Measurements from ENCODE around the gene ITK.

ITK gene

DNA sequence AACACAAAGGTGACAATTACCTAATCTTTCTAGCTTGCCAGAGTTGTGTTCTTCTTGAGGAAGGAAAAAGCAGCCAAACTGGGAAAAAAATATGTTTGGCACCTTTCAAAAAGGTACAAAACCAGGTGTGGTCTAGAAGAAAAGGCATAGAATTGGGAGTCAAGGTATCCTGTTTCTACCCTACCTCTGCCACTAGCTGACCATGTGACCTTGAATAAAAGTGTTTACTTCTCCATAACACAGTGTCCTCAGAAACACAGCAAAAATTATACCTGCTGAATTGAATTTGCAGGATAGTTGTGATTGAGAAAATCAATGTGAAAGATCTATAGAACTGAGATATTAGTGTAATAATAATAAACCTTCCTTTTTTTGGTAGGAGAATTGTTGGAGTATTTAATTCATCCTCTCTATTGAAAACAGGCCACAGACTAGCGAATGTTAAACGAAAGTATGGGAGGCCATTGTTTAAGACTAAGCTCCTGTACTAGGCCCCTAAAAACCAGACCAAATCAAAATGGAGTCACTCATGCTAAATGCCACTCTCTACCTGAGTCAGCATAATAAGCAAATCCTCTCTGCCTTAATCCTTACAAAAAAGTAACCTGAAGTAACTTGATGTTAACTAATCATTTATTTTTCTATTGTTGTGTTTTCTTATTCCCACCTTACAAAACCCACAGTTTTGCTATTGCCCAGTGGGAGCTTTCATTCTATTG, 97.8 kb downstream of the ITK start:
- in situ Hi-C loops (cut with HindIII; ENCODE audit: low sequenced_read_pairs): no loop called here

DNA sequence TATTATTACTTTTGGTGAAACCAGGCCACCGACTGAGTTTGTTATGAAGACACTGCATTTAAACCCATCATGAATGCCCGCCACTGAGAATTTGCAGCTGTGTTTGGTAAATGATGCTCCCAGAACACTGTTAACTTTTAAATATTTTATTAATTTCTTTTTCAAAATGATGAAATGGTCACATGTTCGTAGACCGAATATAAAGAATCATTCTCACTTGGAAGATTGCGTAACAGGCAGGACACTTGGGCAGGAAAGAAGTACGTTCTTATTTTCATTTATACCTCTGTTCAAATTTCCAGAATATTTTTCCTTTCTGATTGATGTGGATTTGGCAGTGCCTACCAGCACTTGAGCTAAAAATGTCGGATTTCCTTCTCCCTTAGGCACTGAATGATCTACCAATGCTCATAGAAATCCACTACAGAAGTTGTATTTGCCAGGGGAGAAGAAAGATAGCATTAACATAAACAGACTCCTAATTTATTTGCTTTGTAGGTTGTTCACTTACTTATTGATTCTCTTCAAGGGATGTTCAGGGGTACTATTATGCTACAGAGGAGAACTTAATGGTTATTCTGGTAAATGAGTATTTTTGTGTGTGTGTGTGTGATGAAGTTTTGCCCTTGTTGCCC, 99.1 kb downstream of the ITK start:
- in situ Hi-C loops (cut with HindIII; ENCODE audit: low sequenced_read_pairs): no loop called here

- in situ Hi-C loops (cut with HindIII; ENCODE audit: low sequenced_read_pairs): no loop called here
Measured at GRCh38 chr5:157280927-157281326, 100.3 kb downstream of the ITK start.

DNA sequence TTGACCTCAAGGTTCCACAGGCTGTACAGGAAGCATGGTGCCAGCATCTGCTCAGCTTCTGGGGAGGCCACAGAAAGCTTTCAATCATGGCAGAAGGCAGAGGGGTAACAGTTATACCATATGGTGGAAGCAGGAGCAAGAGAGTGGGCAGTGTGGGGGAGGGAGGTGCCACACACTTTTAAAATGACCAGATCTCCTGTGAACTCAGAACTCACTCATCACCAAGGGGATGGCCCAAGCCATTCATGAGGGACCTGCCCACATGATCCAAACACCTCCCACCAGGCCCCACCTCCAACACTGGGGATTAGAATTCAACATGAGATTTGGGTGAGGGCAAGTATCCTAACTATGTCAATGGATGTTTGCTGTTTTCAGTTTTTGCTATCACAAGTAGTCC, 101.5 kb downstream of the ITK start:
- in situ Hi-C loops (cut with HindIII; ENCODE audit: low sequenced_read_pairs): no loop called here

DNA sequence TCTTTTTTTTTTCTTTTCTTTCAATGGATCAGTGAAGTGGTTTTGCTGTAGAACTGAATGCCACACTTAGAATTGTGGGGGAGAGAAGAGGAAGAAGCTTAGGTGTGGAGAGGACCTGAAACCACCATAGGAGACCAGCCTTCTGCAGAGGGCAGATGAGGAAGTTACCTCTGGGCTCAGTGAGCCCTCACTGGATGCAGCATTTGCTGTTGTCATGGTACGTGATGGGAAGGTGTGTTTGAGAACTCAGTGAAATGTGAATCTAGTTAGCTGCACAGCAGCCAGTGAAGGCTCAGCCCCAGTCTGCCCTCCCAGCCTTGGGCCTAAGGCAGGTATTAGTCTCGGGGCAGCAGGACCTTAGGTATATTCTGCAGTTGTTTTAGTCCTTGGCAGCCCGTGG, 102.8 kb downstream of the ITK start:
- in situ Hi-C loops (cut with HindIII; ENCODE audit: low sequenced_read_pairs): no loop called here

DNA sequence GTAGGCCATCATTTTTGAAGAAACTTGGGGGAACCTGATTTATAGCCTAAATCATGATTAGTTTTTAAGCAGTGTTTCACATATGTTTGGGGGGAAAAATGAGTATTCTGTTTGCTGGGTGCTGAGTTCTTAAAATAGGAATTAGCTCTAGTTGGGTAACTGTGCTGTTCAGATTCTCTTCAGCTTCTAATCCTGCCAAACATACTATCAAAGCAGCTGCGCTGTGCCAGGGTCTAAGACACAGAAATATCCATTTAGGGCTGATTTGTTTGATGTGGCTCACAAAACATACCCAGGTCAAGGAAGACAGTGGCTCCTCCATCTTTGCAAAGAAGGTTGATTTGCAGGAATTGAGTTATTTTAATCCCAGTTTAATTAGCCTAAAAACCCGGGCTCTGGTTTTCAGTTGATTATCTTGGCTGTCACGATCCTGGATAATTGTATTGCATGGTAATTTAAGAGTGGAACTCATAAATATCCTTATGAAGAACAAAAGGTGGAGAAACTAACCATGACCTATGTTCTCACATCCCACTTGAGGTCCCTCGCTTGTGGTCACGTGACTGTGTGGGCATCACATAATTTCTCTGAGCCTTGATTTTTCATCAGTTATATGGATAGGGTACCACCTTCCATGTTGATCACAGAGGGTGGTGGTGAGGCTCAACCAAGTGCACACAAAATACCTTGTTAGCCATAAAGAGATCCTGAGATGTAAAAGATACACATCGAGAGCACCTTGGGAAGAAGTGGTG, 104.0 kb downstream of the ITK start:
- in situ Hi-C loops (cut with HindIII; ENCODE audit: low sequenced_read_pairs): no loop called here

DNA sequence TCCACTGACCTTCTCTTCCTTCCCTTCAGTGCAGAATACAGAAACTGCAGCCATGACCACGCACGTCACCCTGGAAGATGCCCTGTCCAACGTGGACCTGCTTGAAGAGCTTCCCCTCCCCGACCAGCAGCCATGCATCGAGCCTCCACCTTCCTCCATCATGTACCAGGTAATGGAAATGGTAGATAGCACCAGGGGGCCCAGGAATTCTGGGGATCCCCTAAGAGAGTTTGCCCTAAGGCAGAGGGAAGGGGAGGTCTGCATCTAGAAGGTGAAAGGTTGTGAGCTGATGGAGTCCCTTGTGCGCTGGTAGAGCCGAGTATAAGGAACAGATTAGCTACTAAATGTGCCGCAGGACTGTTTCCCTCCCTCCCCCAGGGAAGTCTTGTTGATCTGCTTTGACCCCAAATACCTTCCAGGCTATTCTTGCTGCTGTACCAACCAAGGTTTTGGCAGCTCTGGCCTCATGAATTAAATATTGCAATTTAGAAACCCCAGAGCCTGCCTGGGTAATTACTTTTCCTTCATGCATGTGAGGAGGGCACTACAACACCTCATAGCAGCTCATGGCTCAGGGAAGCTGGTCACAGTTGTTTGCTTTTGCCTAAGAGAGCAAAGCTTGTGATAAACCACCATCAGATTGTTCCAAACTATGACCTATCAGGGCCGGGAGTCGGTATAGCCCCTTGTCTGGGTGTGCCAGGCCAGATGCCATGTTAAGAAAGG, 104.8 kb downstream of the ITK start:
- in situ Hi-C loops (cut with HindIII; ENCODE audit: low sequenced_read_pairs): no loop called here

DNA sequence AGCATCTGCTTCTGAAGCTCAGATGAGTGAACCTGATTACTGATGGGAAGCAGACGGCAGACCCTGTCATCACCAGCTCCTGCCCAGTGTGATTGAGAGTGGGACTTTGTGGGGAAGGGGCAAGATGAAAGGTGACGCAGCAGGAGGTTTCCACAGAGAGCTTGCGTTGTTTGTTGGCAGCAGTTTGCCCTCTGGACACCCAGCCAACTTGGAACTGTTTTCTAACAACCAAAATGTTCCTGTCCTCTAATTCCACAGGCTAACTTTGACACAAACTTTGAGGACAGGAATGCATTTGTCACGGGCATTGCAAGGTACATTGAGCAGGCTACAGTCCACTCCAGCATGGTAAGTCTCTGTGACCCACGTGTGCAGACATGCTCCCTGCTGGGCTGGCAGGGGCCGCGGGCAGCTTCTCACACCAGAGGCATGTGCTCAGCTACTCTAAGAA, 106.1 kb downstream of the ITK start:
- in situ Hi-C loops (cut with HindIII; ENCODE audit: low sequenced_read_pairs): no loop called here

DNA sequence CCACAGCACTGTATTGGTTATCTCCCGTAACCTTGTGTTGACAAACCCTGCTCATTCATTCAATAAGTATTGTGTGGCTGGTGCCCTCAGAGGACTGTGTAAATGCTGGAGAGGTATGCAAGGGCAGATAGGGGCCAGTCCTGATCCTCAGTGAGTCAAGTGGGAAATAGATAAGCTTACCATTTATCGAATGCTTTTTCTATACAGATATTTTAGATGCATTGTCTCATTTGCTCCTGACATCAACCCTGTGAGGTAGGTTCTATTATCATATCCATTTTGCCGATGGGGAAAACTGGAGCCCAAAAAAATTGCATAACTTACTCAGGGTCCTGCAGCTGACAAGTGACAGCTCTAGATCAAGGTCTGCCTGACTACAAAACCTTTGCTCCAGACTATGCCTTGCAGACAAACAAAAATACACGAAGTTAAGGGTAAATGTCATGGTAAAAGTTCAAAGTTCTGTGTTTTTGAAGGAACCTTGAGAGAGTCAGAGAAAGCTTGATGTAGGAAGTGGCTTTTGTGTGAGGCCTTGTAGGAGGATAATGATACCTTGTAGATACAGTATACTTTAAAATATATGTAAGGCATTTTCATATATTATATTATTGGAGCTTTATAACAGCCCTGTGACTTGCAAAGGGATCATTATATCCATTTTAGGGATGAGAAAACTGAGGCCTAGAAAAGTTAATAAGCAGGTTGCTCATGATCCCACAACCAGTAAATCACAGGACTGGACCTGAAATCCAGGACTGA, 107.9 kb downstream of the ITK start:
- in situ Hi-C loops (cut with HindIII; ENCODE audit: low sequenced_read_pairs): no loop called here

DNA sequence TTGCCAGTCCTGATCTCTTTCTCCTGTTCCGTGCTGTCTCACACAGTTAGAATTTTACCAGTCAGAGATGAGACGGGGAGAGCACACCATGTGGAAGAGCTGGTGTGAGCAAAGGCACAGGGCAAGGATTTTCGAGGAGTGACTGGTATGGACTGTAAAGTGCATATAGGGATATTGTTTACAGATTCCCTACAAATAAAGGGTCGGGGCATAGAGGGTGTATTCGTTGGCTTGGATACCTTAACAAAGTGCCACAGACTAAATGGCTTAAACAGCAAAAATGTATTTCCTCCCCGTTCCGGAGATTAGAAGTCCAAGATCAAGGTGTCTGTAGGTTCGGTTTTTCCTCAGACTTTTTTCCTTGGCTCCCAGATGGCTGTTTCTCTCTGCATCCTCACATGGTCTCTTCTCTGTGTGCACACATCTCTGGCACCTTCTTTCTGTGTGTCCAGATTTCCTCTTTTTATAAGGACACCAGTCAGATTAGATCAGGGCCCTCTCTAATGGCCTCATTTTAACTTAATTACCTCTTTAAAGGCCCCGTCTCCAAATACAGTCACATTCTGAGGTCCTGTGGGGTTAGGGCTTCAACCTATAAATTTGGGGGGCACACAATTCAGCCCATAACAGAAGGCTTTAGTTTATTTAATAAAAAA, 108.7 kb downstream of the ITK start:
- in situ Hi-C loops (cut with HindIII; ENCODE audit: low sequenced_read_pairs): no loop called here

GRCh38 chr5:157290156-157290980, 109.7 kb downstream of the ITK start:
- in situ Hi-C loops (cut with HindIII; ENCODE audit: low sequenced_read_pairs): no loop called here

- in situ Hi-C loops (cut with HindIII; ENCODE audit: low sequenced_read_pairs): no loop called here
Measured at GRCh38 chr5:157290981-157291711, 110.5 kb downstream of the ITK start.

- in situ Hi-C loops (cut with HindIII; ENCODE audit: low sequenced_read_pairs): no loop called here
Measured at GRCh38 chr5:157292599-157292998, 112.0 kb downstream of the ITK start.

DNA sequence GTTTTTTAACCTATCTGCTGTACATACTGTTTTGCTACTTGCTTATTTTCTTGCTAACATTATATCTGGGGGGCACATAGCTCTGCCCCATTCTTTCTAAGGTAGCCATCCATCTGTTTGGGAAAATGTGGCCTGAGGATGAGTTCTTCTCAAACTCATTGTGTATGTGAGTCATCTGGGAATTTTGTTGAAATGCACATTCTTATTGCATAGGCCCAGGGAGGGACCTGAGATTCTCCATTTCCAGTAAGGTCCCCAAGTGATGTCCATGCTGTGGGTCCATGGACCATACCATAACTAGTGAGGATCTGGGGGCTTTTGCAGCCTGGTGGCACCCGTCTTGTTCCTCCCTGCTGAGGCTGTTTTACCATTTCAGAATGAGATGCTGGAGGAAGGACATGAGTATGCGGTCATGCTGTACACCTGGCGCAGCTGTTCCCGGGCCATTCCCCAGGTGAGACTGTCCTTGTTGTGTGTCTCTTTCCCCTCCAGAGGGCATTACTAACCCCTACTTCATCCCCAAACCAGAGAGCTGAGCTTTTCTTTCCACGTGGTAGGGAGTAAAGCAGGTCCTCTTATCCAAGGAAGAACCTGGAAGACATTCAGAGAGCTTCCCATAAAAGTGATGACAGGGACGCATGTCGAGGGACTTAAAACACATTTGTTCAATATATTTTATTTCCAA, 113.9 kb downstream of the ITK start:
- in situ Hi-C loops (cut with HindIII; ENCODE audit: low sequenced_read_pairs): no loop called here

DNA sequence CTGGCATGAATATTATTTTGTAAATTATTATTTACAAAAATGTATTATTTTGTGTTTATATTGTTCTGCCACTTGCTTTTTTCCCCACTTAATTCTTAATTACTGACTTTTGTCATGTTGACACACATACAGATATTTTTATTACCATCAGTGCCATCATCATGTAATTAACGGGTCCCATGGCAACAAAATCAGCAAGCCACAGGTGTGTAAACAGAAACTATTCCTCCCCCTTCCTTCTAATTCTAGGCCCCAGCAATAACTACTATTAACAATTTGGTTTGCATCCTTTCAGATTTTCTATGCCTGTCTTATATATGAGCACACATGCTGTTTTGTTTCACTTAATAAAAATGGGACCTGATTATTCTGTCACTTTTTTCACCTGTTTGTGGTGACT, 114.6 kb downstream of the ITK start:
- in situ Hi-C loops (cut with HindIII; ENCODE audit: low sequenced_read_pairs): no loop called here

- in situ Hi-C loops (cut with HindIII; ENCODE audit: low sequenced_read_pairs): no loop called here
Measured at GRCh38 chr5:157300564-157300963, 119.9 kb downstream of the ITK start.

DNA sequence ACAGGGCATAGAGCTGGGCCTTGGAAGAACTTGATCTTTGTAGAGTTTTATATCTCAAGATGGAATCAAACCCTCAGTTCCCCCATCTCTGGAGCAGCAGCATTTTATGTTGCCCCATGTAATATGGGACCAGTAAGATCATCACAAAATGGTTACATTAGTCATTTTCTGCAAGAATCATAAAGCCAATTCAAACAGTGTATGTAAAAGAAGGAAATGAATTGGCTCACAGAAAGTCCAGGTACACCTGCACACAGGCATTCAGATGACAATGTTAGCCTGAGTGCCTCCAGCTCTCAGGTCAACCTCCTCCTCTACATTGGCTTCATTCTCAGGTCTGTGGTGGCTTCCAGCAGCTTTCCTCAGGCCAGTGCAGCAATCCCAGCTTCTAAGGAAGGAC, 120.4 kb downstream of the ITK start:
- in situ Hi-C loops (cut with HindIII; ENCODE audit: low sequenced_read_pairs): no loop called here

DNA sequence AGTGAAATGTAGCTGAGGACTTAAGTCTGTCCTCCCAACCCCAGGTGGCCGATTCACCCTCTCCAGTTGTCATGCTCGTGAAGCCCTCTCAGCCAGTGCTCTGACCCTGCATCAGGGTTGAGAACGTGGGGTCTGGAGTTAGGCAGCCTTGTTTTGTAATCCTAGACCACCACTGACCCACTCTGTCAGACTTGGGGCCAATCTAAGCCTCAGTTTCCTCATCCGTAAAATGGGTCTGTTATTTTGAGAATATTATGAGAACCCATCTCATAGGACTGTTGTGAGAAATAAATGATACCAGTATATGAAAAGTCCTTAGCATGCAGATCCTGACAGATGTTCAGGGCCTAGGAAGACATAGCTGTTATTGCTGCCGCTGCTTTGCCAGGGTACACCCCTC, 122.4 kb downstream of the ITK start:
- in situ Hi-C loops (cut with HindIII; ENCODE audit: low sequenced_read_pairs): no loop called here

All from DLD1 (cell line).